Neural crest cell (in vitro differentiated cells): ENCODE measurements around the gene TMEM240. TPM values are rescaled to one million over a fixed set of nuclear protein-coding genes. Genes with fewer than 3 reads are reported as not detected.
A peak's percentile ranks its signal among the peaks of the same experiment; 100 is the strongest.

Experiments used
- DNase-seq: peaks from one replicate; pipeline ENCODE4 v3.0.0; 2021; ENCODE audit warnings: low read depth, mixed read lengths, low spot score
- H3K27ac Mint-ChIP-seq: one replicate; pipeline ENCODE4 v1.8.0; 2021; ENCODE audit warnings: mild to moderate bottlenecking, mixed read lengths; ENCODE audit not compliant: unreplicated experiment
- H3K27me3 Mint-ChIP-seq: 2 replicates; pipeline ENCODE4 v1.8.0; 2021; ENCODE audit warnings: low read depth, mild to moderate bottlenecking, mixed read lengths
- H3K36me3 Mint-ChIP-seq: 2 replicates; pipeline ENCODE4 v1.8.0; 2021; ENCODE audit warnings: low read depth, mild to moderate bottlenecking, mixed read lengths
- H3K4me1 Mint-ChIP-seq: 2 replicates; pipeline ENCODE4 v1.8.0; 2021; ENCODE audit warnings: mixed read lengths
- H3K4me3 Mint-ChIP-seq: one replicate; pipeline ENCODE4 v1.8.0; 2021; ENCODE audit warnings: mild to moderate bottlenecking, mixed read lengths
- H3K9me3 Mint-ChIP-seq: 2 replicates; pipeline ENCODE4 v1.8.0; 2021; ENCODE audit warnings: mixed read lengths
- total RNA-seq: library from RNA; stranded (reverse); gene quantifications from 2 replicates; pipeline ENCODE4 v1.2.1, GENCODE V29; 2021
- TF ChIP-seq, protein P1 (sequence below): fragments of 200-600 bp; sonication (generic); conservative IDR thresholded peaks from 2 replicates; pipeline ENCODE4 v1.5.0; 2021; ENCODE audit warnings: antibody characterized with exemption, mild to moderate bottlenecking

TMEM240 gene
- total RNA-seq, 1 donor from 2014 or later: 16.9 TPM

DNA sequence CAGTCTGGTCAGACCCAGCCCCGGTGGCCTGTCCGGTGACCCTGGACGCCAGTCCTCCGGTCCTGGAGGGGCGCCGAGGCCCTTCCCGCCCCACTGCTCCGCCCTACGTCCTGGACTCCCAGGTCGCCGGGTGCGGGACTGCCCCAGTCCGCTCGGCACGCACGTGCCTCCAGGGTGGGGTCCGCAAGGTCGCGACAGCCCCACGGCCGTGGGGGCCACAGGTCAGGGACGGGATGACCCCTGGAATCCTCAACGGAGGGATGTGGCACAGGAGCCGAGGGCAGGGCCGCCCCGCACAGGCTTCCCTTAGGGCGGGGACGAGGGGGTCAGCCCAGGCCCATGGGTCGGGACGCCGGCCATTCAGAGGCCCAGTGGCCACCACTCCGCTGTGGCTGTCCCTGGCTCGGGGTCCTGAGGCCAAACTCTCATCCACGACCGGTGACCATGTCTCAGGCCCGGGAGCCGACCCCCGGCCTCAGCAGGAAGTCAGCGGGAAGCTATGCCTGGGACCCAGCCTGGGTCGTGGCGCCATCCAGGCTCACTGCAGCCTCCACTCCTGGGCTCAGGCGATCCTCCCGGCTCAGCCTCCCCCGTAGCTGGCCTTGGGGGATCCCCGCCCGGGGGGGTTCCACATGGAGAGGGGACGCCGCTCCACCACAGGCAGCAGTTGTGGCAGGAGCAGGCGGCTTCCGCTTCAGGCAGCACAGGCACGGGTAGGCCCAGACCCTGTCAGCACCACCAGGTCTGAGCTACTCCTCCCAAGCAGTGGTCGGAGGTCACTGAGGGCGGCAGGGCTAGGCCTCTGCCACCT is 599 bp upstream of the TMEM240 start:
- Mint-ChIP-seq H3K27me3 (peaks cover 8% of the 10 kb centered on the region), H3K4me3 (peak overlapping the region; percentile 83), H3K27ac (peak overlapping the region; percentile 27), H3K9me3 (no peaks in the 10 kb centered on the region), H3K36me3 (peaks cover 7% of the 10 kb centered on the region), H3K4me1 (peaks cover 11% of the 10 kb centered on the region)
- TF ChIP-seq, protein P1, sequence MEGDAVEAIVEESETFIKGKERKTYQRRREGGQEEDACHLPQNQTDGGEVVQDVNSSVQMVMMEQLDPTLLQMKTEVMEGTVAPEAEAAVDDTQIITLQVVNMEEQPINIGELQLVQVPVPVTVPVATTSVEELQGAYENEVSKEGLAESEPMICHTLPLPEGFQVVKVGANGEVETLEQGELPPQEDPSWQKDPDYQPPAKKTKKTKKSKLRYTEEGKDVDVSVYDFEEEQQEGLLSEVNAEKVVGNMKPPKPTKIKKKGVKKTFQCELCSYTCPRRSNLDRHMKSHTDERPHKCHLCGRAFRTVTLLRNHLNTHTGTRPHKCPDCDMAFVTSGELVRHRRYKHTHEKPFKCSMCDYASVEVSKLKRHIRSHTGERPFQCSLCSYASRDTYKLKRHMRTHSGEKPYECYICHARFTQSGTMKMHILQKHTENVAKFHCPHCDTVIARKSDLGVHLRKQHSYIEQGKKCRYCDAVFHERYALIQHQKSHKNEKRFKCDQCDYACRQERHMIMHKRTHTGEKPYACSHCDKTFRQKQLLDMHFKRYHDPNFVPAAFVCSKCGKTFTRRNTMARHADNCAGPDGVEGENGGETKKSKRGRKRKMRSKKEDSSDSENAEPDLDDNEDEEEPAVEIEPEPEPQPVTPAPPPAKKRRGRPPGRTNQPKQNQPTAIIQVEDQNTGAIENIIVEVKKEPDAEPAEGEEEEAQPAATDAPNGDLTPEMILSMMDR: no peak
- DNase-seq: no peak

DNA sequence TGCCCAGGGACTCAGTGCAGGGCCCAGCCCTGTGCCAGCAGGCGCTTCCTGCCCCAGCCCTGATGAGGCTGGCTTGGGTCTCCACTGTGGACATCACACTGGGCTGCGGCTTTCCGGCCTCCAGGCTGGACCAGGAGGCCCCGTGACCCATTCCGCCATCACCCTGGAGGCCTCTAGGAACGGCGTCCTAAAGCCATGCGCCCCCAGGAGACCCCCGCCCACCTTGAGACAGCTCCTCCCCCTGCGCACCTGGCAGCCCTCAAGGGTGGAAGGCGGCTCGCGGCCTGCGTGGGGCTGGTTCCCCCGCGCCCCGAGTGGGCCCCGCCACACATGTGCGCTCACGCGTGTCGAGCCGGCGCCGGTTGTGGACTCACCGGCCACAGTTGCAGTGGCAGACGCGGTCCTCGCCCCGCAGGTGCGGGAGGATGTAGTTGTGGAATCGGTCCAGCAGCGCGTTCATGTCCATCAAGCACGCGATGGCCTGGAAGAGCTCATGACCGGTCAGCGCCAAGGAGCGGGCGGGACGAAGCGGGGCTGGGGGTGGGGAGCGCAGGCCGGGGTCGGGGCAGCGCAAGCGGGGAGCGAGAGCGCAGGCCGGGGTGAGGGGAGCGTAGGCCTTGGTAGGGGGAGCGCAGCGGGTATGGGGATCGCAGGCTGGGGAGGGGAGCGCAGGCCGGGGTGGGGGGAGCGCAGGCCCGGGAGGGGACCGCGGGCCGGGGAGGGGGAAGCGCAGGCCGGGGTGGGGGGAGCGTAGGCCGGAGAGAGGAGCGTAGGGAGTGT is 924 bp downstream of the TMEM240 start:
- peak overlapping the region; percentile 77 for H3K4me3 Mint-ChIP-seq
- H3K27me3 Mint-ChIP-seq: peaks cover 8% of the 10 kb centered on the region
- H3K27ac Mint-ChIP-seq: no peak overlapping the region
- TF ChIP-seq, protein P1: no peak
- peaks cover 11% of the 10 kb centered on the region for H3K4me1 Mint-ChIP-seq
- DNase-seq: no peak
- no peaks in the 10 kb centered on the region for H3K9me3 Mint-ChIP-seq
- H3K36me3 Mint-ChIP-seq: peaks cover 7% of the 10 kb centered on the region

DNA sequence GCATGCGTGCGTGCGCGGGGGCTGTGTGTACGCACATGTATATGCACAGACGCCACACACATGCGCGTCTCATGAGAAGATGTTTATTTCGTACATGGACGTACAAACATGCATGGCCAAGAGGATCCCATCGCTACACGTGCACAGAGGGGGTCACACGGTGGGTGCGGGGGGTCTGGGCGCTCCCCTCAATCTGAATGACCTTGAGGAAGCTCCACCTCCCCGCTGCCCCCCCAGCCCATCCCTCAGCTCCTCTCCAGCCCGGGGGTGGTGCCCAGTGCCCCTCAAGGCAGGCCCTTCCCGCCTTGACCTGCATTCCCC is 1.5 kb downstream of the TMEM240 start:
- no peak overlapping the region for H3K27ac Mint-ChIP-seq
- H3K4me1 Mint-ChIP-seq: peaks cover 11% of the 10 kb centered on the region
- peaks cover 7% of the 10 kb centered on the region for H3K36me3 Mint-ChIP-seq
- H3K9me3 Mint-ChIP-seq: no peaks in the 10 kb centered on the region
- TF ChIP-seq, protein P1: no peak
- peak overlapping the region; percentile 77 for H3K4me3 Mint-ChIP-seq
- peaks cover 8% of the 10 kb centered on the region for H3K27me3 Mint-ChIP-seq
- no peak for DNase-seq

DNA sequence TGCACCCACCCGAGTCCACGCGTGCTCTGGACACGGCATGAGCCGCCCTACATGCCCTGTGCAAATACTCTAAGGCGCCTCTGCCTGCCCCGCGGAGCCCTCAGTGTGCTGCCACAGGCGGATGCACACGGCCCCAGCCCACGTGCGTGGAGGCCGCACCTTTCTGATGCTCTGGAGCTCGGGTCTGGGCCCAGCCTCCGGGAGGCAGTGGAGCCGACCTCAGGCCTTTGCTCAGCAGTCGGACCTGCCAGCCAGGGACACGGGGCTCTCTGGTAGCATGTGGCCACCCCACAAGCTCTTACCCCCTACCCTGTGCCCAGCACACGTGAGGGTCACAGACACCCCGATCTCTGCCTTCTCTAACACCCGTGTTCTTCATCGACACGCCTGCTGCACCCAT is 2.1 kb downstream of the TMEM240 start:
- peaks cover 11% of the 10 kb centered on the region for H3K4me1 Mint-ChIP-seq
- no peaks in the 10 kb centered on the region for H3K9me3 Mint-ChIP-seq
- TF ChIP-seq, protein P1: no peak
- peak overlapping the region; percentile 77 for H3K4me3 Mint-ChIP-seq
- H3K27ac Mint-ChIP-seq: no peak overlapping the region
- peaks cover 7% of the 10 kb centered on the region for H3K36me3 Mint-ChIP-seq
- H3K27me3 Mint-ChIP-seq: peaks cover 8% of the 10 kb centered on the region
- DNase-seq: no peak

DNA sequence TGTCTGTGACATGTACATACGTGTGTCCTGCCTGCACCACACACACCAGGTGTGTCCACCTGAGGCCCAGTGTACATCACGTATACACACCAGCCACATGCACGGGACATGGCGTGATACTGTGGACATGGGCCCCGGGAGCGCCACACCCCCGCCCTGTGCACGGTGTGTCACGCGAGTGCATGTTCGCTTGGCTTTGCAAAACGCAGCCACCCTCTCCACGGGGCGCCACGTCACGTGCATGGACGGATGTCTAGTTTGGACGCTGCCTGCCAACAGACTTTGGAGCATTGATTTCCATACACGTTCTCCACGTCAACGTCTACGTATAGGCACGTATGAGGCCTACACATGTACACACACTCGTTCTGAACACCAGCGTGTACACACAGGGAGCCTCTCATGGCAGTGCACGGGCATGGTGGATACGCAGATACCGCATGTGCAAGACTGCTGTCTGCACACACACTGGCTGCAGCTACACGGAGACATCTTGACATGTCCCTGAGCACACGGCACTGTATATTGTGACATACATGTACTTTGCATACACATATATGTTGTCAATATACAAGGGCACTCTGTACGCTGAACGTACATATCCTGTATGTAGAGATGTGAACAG is 2.7 kb downstream of the TMEM240 start:
- TF ChIP-seq, protein P1: no peak
- Mint-ChIP-seq H3K9me3 (no peaks in the 10 kb centered on the region), H3K4me3 (peak overlapping the region; percentile 77), H3K36me3 (peaks cover 7% of the 10 kb centered on the region), H3K4me1 (peaks cover 11% of the 10 kb centered on the region), H3K27ac (no peak overlapping the region), H3K27me3 (peaks cover 8% of the 10 kb centered on the region)
- DNase-seq: no peak
